DND-41 (cell line): ENCODE measurements around the gene CMTR1.
A peak's percentile ranks its signal among the peaks of the same experiment; 100 is the strongest.

ENCODE experiments used
- ATAC-seq: fragments of 200-7000 bp; cut with Tn5 transposase; 3 replicates; pipeline ENCODE4 v1.9.1; 2021; ENCODE audit warnings: low read depth; ENCODE audit not compliant: insufficient read depth
- DNase-seq: peaks from one replicate; pipeline ENCODE4 v3.0.0-alpha.2; 2020
- H2AFZ ChIP-seq: 2 replicates; pipeline ENCODE4 v1.6.0; 2012; ENCODE audit warnings: low read depth, low read length
- H3K27ac ChIP-seq: 2 replicates; pipeline ENCODE4 v1.5.1; 2012; ENCODE audit warnings: low read length, inconsistent platforms
- H3K27me3 ChIP-seq: fragments of 200-600 bp; sonication (generic); 2 replicates; pipeline ENCODE4 v1.6.0; 2012; ENCODE audit warnings: low read length, mild to moderate bottlenecking, inconsistent platforms; ENCODE audit not compliant: insufficient read depth, poor library complexity
- H3K36me3 ChIP-seq: 2 replicates; pipeline ENCODE4 v1.5.1; 2012; ENCODE audit warnings: low read length, inconsistent platforms; ENCODE audit not compliant: insufficient read depth
- H3K4me1 ChIP-seq: 2 replicates; pipeline ENCODE4 v1.5.1; 2012; ENCODE audit warnings: mild to moderate bottlenecking, low read length; ENCODE audit not compliant: insufficient read depth
- H3K4me2 ChIP-seq: 2 replicates; pipeline ENCODE4 v1.6.0; 2012; ENCODE audit warnings: mild to moderate bottlenecking, moderate library complexity, low read length, inconsistent platforms; ENCODE audit not compliant: insufficient read depth
- H3K4me3 ChIP-seq, 2 experiments: fragments of 200-600 bp in 1 of 2; shearing (Covaris generic) in 1 of 2; 2 replicates each; pipeline ENCODE4 v1.5.1; 2012 to 2016; ENCODE audit warnings: inconsistent platforms in 2 of 2, low read length in 2 of 2, mild to moderate bottlenecking in 2 of 2, low read depth in 1 of 2, moderate library complexity in 1 of 2
- H3K79me2 ChIP-seq: 2 replicates; pipeline ENCODE4 v1.6.0; 2012; ENCODE audit warnings: low read length, inconsistent platforms; ENCODE audit not compliant: insufficient read depth
- H3K9ac ChIP-seq: 2 replicates; pipeline ENCODE4 v1.6.0; 2012; ENCODE audit warnings: low read depth, mild to moderate bottlenecking, inconsistent platforms, low read length, moderate library complexity
- H3K9me3 ChIP-seq: 2 replicates; pipeline ENCODE4 v1.5.1; 2012; ENCODE audit warnings: low read length, moderate library complexity, mild to moderate bottlenecking, inconsistent platforms; ENCODE audit not compliant: insufficient read depth, severe bottlenecking
- H4K20me1 ChIP-seq: 2 replicates; pipeline ENCODE4 v1.6.0; 2012; ENCODE audit warnings: low read length; ENCODE audit not compliant: insufficient read depth
- CTCF ChIP-seq: IDR thresholded peaks from 2 replicates; pipeline ENCODE4 v1.5.1; 2012; ENCODE audit warnings: borderline replicate concordance, low read length, moderate library complexity, mild to moderate bottlenecking; ENCODE audit not compliant: poor library complexity, severe bottlenecking; ENCODE audit errors: extremely low read depth
- EZH2 ChIP-seq: IDR thresholded peaks from 3 replicates; pipeline ENCODE4 v1.6.1; 2012; ENCODE audit warnings: borderline replicate concordance, low read depth, mild to moderate bottlenecking, moderate library complexity, low read length, inconsistent platforms; ENCODE audit not compliant: severe bottlenecking

Gene CMTR1

GRCh38 chr6:37504024-37504423 lies 71.0 kb downstream of the CMTR1 start:
- Histone ChIP-seq H3K4me1 (peaks cover 40% of the 10 kb centered on the region), H3K27me3 (no peaks in the 10 kb centered on the region), H3K4me2 (no peak overlapping the region), H3K4me3 (no peak overlapping the region), H4K20me1 (no peaks in the 10 kb centered on the region), H3K79me2 (peaks cover 5% of the 10 kb centered on the region), H3K9ac (no peak overlapping the region), H3K27ac (no peak overlapping the region), H3K9me3 (no peaks in the 10 kb centered on the region), H2AFZ (no peak overlapping the region), H3K36me3 (no peaks in the 10 kb centered on the region)
- no peak for ATAC-seq
- TF ChIP-seq EZH2: no peak
- DNase-seq: no peak

GRCh38 chr6:37506479-37506878 lies 73.5 kb downstream of the CMTR1 start:
- no peaks in the 10 kb centered on the region for H3K36me3 ChIP-seq

DNA sequence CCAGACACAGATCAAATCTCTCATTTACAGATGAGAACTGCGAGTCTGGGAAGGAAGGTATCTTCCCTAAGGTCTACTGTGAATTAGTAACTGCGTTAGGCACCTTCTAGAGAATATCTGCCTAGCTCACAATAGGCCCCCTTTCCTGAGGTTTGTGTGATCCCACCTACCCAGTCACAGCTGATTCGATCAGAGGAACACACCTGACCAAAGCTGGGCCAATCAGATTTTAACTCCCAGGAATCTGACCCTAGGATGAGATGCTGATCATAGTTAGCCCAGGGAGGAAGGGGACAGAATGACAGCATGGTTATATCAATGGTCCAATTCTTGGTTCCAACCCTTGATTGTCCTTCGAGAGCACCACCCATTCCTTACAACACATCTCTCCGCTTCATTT lies 74.1 kb downstream of the CMTR1 start:
- ATAC-seq (no peak), DNase-seq (no peak)
- H3K27me3 ChIP-seq: no peaks in the 10 kb centered on the region
- H3K4me3 ChIP-seq: no peak overlapping the region
- no peak overlapping the region for H3K9ac ChIP-seq
- H3K79me2 ChIP-seq: no peaks in the 10 kb centered on the region
- H3K9me3 ChIP-seq: no peaks in the 10 kb centered on the region
- H4K20me1 ChIP-seq: no peaks in the 10 kb centered on the region
- no peak overlapping the region for H2AFZ ChIP-seq
- no peak overlapping the region for H3K4me2 ChIP-seq
- TF ChIP-seq CTCF (no peak), EZH2 (no peak)
- no peaks in the 10 kb centered on the region for H3K36me3 ChIP-seq
- H3K27ac ChIP-seq: no peak overlapping the region
- H3K4me1 ChIP-seq: peaks cover 20% of the 10 kb centered on the region

More at GRCh38 chr6:37506479-37506878, 73.5 kb downstream of the CMTR1 start:
- Histone ChIP-seq H3K4me3 (no peak overlapping the region), H2AFZ (no peak overlapping the region), H3K9me3 (no peaks in the 10 kb centered on the region), H3K27me3 (no peaks in the 10 kb centered on the region), H3K4me1 (peaks cover 25% of the 10 kb centered on the region), H4K20me1 (no peaks in the 10 kb centered on the region), H3K9ac (no peak overlapping the region), H3K27ac (no peak overlapping the region), H3K79me2 (no peaks in the 10 kb centered on the region), H3K4me2 (no peak overlapping the region)
- DNase-seq (no peak), ATAC-seq (no peak)
- TF ChIP-seq CTCF: no peak
- TF ChIP-seq EZH2: no peak

GRCh38 chr6:37507690-37508421 lies 74.8 kb downstream of the CMTR1 start:
- H3K4me3 ChIP-seq: no peak overlapping the region
- no peak for TF ChIP-seq EZH2
- TF ChIP-seq CTCF: no peak
- no peaks in the 10 kb centered on the region for H3K36me3 ChIP-seq
- DNase-seq (peak; percentile 42), ATAC-seq (peak; percentile 69)
- H3K79me2 ChIP-seq: no peaks in the 10 kb centered on the region
- H3K9me3 ChIP-seq: no peaks in the 10 kb centered on the region
- no peak overlapping the region; the same call in 1 of the 2 replicates for H3K27ac ChIP-seq
- H2AFZ ChIP-seq: no peak overlapping the region
- no peak overlapping the region for H3K9ac ChIP-seq
- H3K4me2 ChIP-seq: no peak overlapping the region
- H4K20me1 ChIP-seq: no peaks in the 10 kb centered on the region
- no peaks in the 10 kb centered on the region for H3K27me3 ChIP-seq
- peaks cover 12% of the 10 kb centered on the region for H3K4me1 ChIP-seq
